Measurements from ENCODE around the gene SSC5D. TPM values are rescaled to one million over a fixed set of nuclear protein-coding genes. Genes with fewer than 3 reads are reported as not detected.

The SSC5D gene
- total RNA-seq, 2 donors from 2014 or later = 0.39 to 0.53 TPM

DNA sequence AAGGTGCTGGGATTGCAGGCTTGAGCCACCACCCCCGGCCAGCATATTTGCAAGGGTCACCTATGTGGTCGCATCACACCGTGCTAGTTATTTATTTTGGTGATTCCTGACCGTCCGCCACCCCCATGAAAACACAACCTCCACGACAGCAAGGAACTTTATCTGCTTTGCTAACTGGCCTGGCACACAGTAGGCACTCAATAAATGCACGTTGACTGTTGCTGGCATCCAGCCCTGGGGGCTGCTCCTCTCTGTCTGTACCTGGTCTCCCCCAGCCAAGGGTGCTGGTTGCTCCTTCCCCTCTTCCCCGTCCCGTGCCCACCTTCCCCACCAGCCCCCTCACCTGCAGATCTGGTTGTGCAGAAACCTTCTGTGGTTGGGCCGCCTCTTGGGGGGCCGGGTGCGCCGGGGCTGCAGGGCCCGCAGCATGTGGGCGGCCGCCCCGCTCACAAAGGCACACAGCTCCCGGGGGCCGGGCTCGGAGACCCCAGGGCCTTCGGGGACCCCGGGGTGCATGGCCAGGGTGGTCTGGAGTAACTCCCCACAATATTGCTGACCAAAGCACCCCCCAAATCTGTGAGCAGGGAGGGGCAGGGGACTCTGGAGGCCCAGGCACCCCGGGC, 24.1 kb upstream of the SSC5D start:
- H3K36me3 Mint-ChIP-seq = no peaks in the 10 kb centered on the region
- H3K27ac Mint-ChIP-seq = no peak overlapping the region
- H3K9me3 Mint-ChIP-seq = no peaks in the 10 kb centered on the region
- DNase-seq (ENCODE audit: low spot score in 2 of 2) = no peak
- no peak for ATAC-seq

DNA sequence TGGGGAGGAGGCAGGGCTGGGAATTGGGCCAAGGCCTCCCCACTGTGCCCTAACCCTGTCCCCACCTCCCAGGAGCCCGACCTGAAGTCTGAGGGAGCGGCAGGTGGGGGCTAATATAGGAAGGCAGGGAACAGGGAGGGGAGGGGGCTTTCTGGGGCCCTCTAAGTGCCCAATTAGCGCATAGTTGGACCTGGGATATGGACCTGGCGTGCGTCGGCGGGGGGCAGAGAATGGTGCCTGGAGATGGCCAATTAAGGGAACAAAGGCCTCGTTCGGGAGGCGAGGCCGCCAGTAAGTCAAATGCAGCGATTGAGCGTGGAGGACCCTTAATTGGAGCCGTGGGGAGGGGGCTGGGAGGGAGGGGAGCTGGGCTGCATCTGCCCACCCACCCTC, 23.6 kb upstream of the SSC5D start, which contains the start of gene C19orf85:
Gene C19orf85, minus strand, starts transcription at position 90 of the 393 bp plus-strand sequence. CDS start 197 bp downstream, outside the sequence.
- H3K27ac Mint-ChIP-seq = no peak within 1 kb of the TSS
- H3K9me3 Mint-ChIP-seq = no peaks in the 10 kb centered on the region
- no peak for DNase-seq (ENCODE audit: low spot score in 2 of 2)
- ATAC-seq = no peak
- no peaks in the 10 kb centered on the region for H3K36me3 Mint-ChIP-seq

DNA sequence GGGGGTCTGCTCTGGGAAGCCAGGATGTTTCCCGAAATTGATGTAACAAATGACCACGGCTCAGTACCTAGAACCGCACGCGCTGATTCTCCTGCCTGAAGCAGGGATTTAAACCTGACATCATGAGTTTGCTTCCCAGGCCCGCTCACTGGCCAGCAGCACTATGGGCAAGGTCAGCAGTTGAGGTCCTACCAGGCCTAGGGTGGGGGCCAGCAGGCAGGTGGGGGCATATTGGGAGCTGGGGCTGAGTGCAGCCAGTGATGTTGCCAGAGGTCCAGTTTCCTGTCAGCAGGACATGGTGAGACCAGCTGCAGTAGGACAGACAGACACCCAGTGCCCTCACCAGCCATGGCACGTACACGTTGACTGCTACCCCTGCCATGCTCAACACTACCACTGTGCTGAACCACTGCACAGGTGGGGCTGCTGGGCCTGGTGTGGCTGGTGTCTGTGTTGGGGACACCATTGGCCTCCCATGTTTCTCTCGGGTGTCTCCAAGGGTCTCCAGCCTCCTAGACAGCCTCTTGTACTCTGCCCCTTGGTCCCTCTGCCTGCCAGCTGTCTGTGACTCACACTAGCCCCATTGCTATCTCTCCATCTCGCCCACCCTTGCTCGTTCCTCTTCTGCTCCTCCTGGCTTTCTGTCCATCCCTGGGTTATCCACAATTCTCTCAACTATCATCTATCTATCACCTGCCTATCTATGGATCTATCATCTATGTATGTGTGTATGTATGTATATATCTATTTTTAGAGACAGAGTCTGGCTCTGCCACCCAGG, 22.6 kb upstream of the SSC5D start:
- H3K27ac Mint-ChIP-seq = no peak overlapping the region
- H3K9me3 Mint-ChIP-seq = no peaks in the 10 kb centered on the region
- ATAC-seq (no peak), DNase-seq (ENCODE audit: low spot score in 2 of 2) (no peak)
- H3K36me3 Mint-ChIP-seq = no peaks in the 10 kb centered on the region

DNA sequence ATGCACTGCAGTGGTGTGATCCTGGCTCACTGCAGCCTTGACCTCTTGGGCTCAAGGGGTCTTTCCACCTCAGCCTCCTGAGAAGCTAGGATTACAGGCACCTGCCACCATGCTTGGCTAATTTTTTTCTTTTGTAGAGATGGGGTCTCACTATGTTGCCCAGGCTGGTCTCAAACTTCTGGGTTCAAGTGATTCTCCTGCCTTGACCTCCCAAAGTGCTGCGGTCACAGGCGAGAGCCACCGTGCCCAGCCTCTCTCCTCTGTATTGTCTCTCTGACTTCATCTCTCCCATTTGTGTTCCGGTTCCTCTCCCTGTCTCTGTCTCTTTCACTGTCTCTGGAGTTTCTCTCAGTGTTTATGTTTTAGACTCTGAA, 22.0 kb upstream of the SSC5D start:
- DNase-seq (ENCODE audit: low spot score in 2 of 2) (no peak), ATAC-seq (no peak)
- H3K9me3 Mint-ChIP-seq = no peaks in the 10 kb centered on the region
- H3K36me3 Mint-ChIP-seq = no peaks in the 10 kb centered on the region
- H3K27ac Mint-ChIP-seq = no peak overlapping the region

DNA sequence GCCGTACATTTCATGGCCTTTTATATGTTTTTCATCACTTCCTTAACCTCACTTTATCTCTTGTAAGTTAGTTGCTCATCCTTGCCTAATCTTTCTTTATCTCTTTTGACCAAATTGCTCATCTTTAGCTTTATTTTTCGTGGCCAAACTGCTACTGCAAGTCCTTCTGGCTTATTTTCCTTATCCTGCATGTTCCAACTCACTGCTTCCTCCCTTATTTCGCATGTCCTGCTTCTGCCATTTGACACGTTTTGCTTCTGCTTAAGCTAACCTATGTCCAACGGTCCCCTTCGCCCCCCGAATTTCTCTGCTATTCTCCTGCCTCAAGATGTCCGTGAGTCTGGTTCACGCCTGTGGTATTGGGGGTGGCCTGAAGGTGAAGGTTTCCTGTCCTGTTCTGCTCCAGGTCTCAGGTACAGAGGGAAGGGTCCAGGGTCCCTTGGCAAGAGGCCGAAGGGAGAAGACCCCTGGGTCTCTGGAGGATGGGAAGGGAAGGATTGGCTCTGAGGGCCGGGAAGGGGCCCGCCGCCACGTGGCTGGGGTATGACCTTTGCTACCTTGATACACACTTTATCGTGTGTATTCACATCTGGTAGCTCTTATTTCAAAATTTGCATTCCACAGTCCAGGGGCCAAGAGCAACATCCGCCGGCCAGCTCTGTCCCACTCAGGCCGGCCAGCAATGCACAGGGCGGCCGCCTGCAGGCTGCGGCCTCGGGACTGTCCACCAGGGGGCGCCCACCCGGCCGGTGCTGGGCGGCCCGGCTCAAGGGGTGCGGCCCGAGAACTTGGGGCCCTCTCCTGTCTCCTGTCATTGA, 20.8 kb upstream of the SSC5D start:
- peak in 1 of 2 donors; percentile 88 for DNase-seq (ENCODE audit: low spot score in 2 of 2)
- ATAC-seq = peak; percentile 96 to 99
- Mint-ChIP-seq H3K9me3 (no peaks in the 10 kb centered on the region), H3K36me3 (no peaks in the 10 kb centered on the region), H3K27ac (no peak overlapping the region)

DNA sequence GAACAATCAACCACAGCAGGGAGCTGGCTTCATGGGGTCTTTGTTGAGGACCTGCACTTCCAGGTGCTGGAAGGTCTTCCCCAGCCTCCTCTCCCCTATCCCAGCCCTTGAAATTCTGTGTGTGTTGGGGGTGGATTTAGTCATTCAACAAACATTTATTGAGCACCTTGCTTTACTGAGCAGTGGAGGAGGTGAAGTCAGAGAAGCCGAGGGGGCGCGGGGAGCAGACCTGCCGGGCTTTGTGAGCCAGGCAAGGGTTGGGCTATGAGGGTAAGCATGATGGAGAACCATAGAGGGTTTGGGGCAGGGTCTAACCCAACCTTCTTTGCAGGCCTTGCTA, 20.2 kb upstream of the SSC5D start:
- no peaks in the 10 kb centered on the region for H3K9me3 Mint-ChIP-seq
- no peaks in the 10 kb centered on the region for H3K36me3 Mint-ChIP-seq
- no peak overlapping the region for H3K27ac Mint-ChIP-seq
- DNase-seq (ENCODE audit: low spot score in 2 of 2) (no peak), ATAC-seq (peak; percentile 19 to 49)

DNA sequence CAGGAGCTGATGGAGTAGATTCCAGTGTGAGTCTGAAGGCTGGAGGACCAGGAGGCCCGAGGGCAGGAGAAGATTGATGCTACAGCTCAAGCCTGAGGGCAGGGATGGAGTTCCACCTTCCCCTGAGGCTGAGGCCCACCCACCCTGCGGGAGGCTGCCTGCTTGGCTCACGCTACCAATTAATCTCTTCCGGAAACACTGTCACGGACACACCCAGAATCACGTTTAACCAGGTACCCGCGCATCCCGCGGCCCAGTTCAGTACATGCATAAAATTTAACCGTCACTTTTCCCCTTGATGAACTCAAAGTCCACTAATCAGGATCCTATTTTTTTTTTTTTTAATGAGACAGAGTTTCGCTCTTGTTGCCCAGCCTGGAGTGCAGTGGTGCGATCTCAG, 17.0 kb upstream of the SSC5D start:
- no peak for DNase-seq (ENCODE audit: low spot score in 2 of 2)
- Mint-ChIP-seq H3K27ac (no peak overlapping the region), H3K9me3 (no peaks in the 10 kb centered on the region), H3K36me3 (no peaks in the 10 kb centered on the region)
- no peak for ATAC-seq

DNA sequence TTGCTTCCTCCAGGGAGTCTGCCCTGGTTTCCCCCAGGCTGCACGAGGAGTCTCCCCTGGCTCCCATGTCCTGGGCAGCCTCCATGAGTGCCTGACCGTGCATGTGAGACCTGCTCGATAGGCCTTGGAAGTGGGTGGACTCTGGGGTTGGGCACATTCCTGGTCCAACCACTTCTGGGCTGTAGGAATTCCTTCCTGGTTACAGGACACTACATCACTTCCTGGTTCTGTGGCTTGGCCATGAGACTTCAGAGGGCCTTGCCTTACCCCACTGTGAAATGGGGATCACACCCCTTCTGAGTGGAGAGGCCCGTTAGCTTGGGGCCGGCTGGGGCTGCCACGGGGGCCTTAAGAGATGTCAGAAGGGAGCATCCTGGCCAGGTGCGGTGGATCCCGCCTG, 15.8 kb upstream of the SSC5D start:
- no peak for ATAC-seq
- no peak for DNase-seq (ENCODE audit: low spot score in 2 of 2)
- Mint-ChIP-seq H3K9me3 (no peaks in the 10 kb centered on the region), H3K27ac (no peak overlapping the region), H3K36me3 (no peaks in the 10 kb centered on the region)

DNA sequence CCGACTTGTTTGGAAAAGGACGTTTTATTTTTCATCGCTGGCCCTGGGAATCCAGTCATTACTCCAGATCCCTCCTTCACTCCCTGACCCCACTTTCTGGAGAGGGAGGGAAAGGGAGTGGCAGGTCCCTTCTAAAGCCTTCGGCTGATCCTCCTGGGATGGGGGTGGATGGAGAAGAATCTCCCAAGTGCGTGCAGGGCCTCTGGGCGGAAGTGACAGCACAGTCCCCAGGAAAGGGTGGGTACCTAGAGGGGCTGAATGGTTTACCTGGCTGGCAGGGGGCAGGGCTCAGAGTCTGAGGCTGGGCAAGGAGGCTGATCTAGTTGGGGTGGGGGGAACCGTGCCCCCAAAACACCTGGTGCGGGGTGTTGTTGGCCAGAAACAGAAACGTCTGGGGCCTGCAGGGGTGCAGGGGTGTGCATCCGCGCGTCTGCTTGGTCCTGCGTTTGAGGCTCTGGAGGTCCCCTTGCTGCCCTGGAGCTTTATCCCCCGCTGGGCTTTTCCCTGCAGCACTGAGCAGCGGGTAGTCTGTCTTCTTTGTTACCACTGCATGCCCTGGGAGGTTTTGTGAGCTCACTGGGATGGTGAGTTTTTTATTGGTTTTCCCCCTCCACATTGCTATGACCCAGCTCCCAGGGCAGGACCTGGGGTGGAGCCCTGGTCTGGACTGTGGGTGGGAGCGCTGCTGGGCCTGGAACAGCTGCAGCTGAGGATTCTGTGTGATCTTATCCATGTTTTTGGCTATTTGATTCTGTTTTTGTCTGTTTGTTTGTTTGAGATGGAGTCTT, 14.8 kb upstream of the SSC5D start:
- Mint-ChIP-seq H3K9me3 (no peaks in the 10 kb centered on the region), H3K36me3 (no peaks in the 10 kb centered on the region), H3K27ac (no peak overlapping the region)
- no peak for DNase-seq (ENCODE audit: low spot score in 2 of 2)
- ATAC-seq = no peak

DNA sequence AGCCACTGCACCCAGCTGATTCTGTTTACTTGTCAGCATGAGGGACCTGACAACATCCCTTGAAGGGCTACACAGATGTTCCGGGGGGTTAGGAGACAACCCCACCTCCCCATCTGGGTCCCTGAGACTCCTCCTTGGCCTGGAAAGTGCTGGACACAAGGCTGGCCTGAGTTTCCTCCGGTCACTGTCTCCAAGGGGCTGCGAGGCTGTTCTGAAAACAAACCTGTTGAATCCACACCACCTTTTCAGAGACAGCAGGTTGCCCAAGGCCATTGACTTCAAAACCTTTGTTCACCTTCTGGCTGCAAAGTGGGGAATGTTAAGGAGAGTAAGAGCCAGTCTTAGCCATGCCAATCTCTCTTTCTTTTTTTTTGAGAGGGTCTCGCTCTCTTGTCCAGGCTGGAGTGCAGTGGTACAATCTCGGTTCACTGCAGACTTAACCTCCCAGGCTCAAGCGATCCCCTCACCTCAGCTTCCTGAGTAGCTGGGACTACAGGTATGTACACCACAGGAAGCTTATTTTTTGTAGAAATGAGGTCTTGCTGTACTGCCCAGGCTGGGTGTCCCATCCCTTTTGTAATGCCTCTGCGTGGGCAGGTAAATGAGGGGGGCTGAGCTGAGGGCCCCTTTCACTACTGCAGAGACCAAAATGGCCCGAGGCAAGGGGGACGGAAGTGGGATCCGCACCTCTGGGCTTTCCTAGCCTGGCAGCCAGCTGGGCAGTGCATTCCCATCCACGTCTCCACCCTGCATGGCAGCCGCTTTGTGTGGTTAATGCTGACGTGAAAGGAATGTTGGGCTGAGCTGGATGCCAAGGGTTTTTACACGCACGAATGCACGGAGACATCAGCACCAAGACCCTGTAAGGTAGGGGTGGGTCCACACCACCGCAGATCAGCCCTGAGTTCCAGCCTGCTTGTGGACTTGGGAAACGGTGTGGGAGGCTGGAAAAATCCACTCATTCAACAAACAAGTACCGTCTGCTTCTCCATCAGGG, 13.7 kb upstream of the SSC5D start:
- ATAC-seq (no peak), DNase-seq (ENCODE audit: low spot score in 2 of 2) (no peak)
- no peaks in the 10 kb centered on the region for H3K36me3 Mint-ChIP-seq
- peak overlapping the region in 1 of 2 donors; percentile 12 for H3K27ac Mint-ChIP-seq
- H3K9me3 Mint-ChIP-seq = no peaks in the 10 kb centered on the region

DNA sequence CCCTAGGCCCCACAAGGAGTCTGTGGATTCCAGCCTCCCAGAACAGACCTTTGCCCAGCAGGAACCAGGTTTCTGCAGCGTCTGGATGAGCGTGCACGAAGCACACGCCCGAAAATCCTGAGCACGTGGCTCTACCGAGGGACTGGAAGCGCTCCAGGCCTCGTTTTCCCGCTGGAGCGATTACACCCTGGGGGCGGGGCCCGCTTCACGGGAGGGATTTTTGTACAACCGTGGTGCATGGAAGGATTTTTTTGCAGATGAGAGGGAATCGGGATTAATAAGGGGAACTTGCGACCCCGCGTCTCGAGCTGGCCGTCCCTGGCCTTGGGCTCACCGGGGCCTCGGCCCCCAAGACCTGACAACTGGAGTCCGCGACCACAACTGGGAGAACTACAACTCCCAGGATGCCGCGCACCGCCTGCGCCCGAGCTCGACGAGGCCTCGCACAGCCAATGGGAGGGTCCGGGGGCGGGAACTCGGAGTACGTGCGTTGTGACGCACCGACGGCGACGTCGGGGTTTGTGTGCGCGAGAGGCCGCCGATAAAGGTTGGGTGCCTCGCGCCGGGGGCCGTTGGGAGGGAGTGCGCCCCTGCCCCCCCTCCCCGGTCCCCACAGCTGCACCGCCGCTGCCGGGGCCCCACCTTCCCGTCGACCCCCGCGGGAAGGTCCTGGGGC, 12.0 kb upstream of the SSC5D start, which contains the start of gene ZNF628:
Gene ZNF628, plus strand, starts transcription at position 518 of the 676 bp plus-strand sequence. CDS start 3,294 bp downstream, outside the sequence.
- DNase-seq (ENCODE audit: low spot score in 2 of 2) = peak; percentile 94 to 97
- H3K36me3 Mint-ChIP-seq = no peaks in the 10 kb centered on the region
- H3K27ac Mint-ChIP-seq = peak within 1 kb of the TSS; percentile 79 to 94
- peak; percentile 95 to 99 for ATAC-seq
- no peaks in the 10 kb centered on the region for H3K9me3 Mint-ChIP-seq

DNA sequence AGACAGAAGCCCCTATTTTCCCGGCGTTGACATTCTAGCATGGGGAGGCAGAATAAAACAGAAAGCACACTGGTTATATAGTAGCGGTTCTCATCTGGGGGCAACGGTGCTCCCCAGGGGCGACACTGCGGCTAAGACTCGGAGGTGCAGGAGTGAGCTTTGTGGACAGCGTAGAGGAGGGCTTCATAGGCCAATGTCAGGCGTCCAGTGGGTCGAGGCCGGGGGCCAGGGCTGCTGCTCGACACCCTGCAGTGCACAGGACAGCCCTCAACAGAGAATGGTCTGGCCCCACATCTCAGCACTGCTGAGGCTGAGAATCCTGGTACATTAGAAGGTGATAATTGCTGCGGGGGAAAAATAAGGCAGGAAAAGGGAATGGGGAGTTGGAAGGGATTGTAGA, 10.3 kb upstream of the SSC5D start:
- no peak for DNase-seq (ENCODE audit: low spot score in 2 of 2)
- no peak for ATAC-seq
- H3K9me3 Mint-ChIP-seq = no peaks in the 10 kb centered on the region
- H3K27ac Mint-ChIP-seq = no peak overlapping the region
- no peaks in the 10 kb centered on the region for H3K36me3 Mint-ChIP-seq

DNA sequence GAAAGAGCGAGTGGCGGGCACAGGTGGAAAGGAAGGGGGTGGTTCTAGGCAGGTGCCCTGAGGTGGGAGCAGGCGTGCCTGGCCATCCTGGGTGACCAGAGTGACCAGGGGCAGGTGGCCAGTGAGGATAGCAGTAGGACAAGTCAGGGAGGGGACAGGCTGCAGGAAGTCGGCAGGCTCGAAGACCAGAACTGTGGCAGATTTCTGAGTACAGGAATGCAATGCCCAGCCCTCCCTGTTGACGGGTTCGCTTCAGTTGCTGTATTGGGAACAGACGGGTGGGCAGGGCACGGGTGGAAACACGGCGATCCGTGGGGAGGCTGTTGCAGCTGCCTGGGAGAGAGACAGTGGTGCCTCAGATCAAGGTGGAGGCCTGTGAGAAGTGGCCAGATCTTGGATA, 9.9 kb upstream of the SSC5D start:
- DNase-seq (ENCODE audit: low spot score in 2 of 2) (no peak), ATAC-seq (no peak)
- Mint-ChIP-seq H3K27ac (no peak overlapping the region), H3K9me3 (no peaks in the 10 kb centered on the region), H3K36me3 (no peaks in the 10 kb centered on the region)

DNA sequence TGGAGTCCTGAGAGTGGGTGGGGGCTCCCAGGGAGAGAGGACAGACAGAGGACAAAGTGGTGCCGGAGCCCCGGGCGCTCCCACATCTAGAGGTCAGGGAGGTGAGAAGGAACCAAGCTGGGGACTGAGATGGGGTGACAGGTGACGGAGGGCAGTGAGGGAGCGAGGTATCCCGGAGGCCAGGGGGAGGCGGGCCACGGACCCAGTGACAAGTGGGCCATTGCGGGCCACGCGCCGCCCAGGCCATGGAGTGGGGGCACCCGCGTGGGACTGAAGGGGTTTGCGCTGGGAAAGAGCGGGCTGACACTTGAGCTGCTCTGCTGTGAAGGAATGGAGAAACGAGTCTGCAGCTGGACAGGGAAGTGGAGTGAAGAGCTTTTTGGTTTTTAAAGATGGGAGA, 9.2 kb upstream of the SSC5D start:
- peak overlapping the region in 1 of 2 donors; percentile 3 for H3K27ac Mint-ChIP-seq
- no peaks in the 10 kb centered on the region for H3K36me3 Mint-ChIP-seq
- H3K9me3 Mint-ChIP-seq = no peaks in the 10 kb centered on the region
- DNase-seq (ENCODE audit: low spot score in 2 of 2) = no peak
- ATAC-seq = no peak
